ENCODE measurements around the gene CMBL.
"Not testable (repeated sequence)": the region's sequence is repeated elsewhere in the genome, so short reads cannot be mapped to it uniquely, and the experiment has no call there.

The CMBL gene

DNA sequence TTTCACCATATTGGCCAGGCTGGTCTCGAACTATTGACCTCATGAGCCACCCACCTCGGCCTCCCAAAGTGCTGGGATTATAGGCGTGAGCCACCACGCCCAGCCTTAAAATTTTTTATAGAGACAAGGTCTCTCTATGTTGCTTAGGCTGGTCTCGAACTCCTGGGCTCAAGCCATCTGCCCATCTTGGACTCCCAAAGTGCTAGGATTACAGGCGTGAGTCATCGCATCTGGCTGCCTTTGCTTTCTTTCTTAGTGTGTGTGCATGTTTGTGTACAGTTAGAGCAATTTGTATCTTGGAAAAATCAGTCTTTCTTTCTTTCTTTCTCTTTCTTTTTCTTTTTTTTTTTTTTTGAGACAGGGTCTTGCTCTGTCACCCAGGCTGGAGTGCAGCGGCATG lies 22.3 kb downstream of the CMBL start:
- DNase-seq (ENCODE audit: low spot score) = not testable (repeated sequence)

DNA sequence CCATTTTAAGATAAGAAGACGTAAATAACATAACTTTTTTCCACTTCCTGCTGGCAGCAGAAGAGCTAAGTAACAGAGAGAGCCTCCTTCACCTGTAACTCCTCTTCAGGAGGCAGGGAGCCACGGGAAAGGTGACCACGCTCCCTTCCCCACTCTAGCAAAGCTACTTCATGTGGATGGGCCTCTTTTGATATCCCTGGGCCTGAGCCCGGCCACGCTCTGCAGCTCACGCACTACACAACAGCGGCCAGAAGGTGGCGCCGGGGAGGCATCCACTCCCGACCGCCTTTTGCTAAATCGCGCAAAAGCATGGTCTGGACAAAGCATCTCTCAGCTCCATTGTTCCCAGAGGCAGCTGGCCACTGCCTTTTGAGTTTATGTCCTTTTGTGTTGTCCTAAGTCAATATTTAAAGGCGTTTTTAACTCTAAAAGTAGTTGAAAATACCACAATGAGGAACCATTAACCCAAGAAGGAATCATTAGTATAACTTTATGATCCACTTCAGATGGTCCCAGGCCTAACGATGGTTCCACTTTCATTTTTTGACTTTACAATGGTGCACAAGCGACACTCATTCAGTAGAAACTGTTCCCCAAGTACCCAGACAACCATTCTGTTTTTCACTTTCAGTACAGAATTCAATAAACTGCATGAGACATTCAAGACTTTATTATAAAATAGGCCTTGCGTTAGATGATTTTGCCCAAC lies 23.6 kb downstream of the CMBL start:
- peak; percentile 74 for DNase-seq (ENCODE audit: low spot score)

DNA sequence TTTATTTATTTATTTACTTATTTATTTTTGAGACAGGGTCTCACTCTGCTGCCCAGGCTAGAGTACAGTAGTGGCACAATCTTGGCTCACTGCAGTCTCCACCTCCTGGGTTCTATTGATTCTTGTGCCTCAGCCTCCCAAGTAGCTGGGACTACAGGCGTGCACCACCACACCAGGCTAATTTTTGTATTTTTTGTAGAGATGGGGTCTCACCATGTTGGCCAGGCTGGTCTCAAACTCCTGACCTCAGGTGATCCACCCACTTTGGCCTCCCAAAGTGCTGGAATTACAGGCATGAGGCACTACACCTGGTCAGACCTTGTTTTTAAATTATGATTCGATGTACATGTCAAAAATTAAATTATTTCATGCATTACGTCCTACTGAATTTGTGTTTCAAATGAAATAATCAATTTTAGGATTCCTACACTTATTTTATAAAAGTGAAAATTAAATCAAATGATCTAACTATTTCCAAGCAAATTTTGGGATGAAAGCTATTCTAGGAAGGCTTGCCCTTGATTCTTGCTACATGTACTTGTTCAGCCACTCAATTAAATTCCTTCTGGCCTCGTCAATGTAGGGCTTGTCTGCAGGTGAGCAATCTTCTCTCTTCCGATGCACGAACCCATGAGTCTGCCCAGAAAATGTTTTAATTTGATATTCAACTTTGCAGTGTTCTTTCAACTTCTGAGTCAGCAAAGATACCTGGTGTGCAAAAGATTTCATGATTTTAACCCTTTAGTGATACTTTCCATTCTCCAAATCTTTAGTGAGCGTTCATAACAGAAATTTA lies 27.6 kb downstream of the CMBL start:
- DNase-seq (ENCODE audit: low spot score) = no peak

DNA sequence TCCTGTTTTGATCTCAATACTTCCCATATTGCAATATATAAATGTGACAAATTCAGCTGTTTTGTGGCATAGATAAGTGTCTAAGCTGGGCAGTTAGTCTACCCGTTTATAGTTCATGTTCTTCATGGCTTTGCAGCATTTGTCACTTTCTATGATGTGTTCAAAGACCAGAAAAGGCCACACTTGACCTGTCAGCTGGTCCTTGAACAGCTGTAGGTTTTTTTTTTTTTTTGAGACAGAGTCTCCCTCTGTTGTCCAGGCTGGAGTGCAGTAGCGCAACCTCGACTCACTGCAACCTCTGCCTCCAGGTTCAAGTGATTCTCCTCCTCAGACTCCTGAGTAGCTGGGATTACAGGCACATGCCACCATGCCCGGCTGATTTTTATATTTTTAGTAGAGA lies 28.4 kb downstream of the CMBL start:
- DNase-seq (ENCODE audit: low spot score) = no peak

DNA sequence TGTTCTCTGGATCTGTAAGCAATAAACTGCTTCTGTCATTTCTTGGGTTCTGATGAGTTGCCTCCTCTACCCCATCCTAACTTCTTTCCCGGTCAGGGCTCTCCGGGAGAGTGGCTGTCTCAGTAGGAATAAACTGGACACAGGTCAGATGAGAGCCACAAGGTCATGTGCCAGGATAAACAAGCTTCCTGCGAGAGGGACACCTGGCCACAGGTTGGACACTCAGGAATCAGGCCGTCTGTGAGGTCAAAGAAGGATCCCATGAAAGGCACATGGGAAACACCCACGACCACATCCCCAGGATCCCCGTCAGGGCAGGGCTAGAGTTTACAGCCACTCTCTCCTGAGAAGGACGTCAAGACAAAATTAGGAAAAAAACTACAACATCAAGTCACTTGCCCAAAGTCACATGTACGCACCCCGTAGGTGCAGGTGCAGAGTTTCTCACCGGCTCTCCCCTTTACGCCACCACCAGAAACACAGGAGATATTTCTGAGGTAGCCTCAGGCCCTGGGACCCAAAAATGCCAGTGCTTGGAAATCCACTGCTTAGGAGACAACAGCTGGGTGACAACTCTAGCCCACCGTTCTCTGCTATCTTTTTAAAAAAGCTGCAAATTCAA lies 28.9 kb downstream of the CMBL start:
- DNase-seq (ENCODE audit: low spot score) = no peak

DNA sequence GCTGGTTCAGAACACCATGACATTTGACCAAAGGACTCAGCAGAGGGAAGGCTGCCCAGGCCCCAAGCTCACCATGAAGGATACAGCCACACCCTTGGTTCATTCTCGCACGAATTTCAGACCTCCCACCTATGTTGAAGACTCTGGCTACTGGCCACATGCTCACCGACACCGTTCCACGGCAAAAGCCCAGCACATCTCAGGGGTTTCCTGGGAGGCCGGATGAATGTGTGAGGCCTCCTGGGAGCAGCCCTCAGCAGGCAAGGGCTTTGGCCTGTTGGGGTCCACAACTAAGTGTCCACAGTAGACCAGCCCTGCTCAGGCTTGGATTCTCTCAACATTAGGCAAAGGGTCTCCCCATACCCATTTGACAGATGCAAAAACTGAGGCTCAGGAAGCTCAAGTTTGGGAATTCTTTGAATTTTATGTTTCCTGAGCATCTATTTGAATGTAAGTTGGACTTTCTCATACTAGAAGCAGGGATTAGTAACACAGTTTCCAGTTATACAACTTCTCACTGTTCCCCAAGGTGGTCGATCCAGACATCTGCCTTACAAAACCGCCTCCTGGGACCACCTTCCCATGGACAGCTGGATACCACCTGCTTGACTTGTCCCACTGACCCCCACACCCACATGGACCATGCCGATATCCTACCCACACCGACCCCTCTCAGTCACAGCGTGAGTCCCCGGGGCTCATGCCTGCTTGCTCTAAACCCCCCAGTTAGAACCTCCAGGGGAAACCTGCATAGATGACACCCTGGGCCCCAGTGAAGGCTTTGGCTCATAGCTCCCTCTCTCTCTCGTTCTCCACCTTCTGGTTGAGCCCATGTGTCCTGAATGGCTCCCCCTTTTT lies 29.7 kb downstream of the CMBL start:
- DNase-seq (ENCODE audit: low spot score) = no peak

DNA sequence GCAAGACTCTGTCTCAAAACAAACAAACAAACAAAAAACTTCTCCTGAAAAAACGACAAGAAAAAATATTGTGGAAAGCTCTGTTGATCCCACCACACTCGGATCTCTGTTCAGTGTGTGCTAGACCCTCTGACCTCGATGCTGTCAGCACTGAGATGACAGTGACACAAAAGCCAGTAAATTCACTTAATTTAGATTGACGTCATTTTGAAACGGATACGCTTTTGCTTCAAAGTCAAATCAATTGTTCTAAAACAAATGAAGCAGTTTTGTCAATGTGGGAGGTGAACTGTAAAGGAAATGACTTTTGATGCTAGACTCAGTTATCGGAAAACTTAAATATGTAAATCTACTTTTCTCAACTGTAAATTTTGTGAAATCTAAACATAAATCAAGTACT lies 31.0 kb downstream of the CMBL start:
- no peak for DNase-seq (ENCODE audit: low spot score)

DNA sequence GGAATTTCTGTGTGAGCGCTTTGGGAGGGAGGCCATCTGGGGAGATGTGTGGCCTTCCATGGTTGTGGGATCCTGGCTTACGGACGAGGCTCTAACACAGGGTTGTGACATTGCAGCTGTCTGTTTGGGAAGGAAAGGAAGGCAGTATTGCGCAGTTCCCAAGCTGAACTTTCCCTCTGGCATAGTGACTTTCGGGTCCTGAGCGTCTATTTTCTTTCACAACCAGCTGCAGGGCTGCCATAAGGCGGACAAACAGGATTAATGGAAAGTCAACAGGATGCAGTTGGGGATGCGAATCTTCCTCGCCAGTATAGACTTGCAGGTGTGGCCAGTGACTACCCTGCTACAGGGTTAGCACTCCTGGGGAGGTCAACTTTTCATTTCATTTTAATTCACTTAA lies 31.7 kb downstream of the CMBL start:
- no peak for DNase-seq (ENCODE audit: low spot score)

DNA sequence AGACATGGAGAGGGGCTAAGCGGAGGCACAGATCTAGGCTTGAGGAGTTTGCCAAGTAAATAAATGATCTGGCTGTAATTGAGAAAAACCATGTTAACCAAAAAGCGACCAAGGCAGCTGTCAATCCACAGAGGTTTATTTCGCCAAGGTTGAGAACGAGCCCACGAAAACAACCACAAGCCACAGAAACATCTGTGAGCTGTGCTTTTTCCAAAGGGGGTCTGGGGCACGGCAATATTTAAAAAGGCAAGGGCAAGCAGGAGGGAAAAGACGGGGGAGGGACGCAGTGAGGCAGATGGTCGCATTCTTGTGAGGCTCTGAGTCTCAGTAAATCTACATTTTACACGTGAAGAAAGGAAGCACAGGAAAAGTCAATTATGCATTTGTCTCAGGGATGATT lies 32.2 kb downstream of the CMBL start:
- DNase-seq (ENCODE audit: low spot score) = no peak

DNA sequence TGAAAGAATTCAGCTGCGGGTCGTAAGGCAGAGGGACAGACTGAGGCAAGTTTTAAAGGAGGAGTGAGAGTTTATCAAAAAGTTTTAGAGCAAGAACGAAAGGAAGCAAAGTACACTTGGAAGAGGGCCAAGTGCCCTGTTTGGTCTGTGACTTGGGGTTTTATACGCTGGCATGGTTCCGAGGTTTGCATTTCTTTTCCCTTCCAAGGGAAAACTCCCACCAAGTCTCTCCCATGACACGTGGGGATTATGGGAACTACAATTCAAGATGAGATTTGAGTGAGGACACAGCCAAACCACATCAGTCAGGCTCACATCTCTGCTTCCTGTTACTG lies 34.9 kb downstream of the CMBL start:
- DNase-seq (ENCODE audit: low spot score) = not testable (repeated sequence)

DNA sequence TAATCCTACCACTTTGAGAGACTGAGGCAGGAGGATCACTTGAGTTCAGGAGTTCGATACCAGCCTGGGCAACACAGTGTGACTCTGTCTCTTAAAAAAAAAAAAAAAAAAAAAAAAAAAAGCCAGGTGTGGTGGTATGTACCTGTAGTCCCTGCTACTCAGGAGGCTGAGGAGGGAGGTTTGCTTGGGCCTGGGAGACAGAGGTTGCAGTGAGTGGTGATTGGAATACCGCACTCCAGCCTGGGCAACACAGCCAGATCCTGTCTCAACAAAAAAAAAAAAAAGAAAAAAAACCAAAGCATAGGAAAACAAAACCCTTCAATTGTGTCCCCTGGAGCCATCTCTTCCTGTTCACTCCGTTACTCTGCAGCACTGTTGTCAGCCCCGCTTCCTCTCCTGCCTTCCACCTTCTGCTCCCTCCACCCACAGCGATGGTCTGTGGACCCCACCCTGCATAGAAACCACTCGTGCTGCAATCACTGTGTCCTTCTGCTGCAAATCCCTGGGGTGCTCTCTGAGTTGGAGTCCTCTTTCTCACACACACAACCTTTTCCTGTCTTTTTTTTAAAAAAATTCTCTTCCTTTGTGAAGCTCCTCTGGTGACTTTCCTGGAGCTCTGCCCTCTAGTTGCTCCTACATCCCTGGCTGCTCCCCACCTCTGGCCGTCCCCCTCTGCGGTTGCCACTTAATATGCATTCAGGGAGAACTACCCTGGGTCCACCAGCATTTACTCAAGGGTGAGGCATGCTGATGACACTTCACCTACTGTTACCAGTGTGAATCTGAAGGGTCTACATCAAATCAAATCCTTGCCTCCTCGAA lies 35.4 kb downstream of the CMBL start:
- DNase-seq (ENCODE audit: low spot score) = no peak

DNA sequence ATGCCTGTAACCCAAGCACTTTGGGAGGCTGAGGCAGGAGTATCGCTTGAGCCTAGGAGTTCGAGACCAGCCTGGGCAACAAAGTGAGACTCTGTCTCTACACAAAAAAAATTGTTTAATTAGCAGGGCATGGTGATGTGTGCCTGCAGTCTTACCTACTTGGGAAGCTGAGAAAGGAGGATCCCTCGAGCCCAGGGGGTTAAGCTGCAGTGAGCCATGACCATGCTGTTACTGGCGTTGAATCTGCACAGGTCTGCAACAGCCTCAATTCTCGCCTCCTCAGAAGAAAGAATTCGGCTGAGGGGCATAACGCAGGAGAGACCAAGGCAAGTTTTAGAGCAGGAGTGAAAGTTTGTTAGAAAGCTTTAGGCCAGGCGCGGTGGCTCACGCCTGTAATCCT lies 39.6 kb downstream of the CMBL start:
- DNase-seq (ENCODE audit: low spot score) = no peak

DNA sequence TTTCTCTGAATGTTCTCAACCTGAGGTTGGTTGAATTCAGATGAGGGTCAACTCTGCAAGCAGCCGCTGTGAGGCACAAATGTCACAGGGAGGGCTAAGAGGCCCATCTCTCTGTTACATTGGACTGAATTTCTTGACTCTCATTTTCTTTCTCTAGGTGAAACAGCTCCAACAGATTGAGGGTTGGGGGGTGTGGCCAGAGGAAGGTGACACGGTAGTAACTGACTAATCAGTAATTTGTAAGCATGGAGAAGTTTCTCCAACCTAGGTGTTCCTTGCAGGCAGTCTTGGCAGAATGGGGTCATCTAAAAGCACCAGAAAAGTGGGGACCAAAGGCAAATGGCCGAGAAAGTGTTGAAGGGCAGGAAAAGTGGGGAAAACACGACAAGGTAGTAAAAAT lies 40.9 kb downstream of the CMBL start:
- DNase-seq (ENCODE audit: low spot score) = no peak

DNA sequence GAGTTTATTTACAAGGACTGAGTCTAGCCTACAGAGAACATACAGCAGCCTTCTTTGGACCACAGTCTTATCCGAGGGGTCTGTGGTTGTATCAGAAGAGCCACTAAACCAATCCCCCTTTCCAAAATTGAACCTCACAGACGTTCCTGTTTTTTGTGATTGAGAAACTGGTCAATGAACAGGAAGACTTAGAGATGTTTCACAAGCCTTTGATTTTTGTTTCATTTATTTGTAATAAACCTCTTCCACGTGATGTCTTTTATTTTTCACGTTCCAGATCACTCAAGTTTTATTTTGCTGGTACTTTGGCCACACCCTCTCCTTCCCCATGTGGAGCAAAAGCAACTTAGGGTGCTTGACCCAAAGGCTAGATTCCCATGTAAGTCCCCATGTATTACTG lies 41.6 kb downstream of the CMBL start:
- no peak for DNase-seq (ENCODE audit: low spot score)

DNA sequence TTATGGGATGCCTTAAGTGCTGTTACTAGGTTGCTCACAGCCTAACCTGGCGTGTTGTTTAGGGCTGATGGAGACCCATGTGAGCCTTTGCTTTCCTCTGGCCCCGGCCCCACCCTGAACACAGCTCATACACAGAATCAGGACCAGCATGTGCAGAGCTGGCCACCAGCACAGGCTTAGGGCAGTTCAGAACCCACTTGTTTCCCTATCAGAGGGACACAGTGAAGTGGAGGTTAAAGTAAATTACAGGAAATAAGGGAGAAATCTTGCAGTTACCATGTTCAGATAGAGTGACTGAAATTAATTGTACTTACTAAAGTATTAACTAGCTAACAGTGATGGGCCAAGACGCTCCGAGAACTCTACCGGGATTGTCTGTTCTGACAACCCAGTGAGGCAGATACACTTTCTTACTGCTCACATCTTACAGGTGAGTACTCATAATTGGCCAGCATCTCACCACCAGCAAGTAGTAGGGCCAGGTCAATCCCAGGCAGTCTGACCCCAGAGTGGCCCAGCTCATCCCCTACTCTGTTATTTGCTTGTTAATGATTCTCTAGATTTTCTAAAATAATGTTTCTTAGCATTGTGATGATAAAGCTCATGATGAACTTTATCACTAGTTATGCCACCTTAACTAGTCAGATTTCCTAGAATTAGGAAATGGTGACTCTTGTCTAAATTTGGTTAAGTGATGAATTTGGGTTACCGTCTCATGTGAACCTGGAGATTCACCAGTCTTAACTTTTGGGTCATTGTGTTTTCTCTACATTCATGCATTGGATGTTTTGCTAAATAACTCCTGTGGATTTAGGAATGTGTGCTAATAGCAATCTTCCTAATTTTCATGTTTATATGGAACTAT lies 42.2 kb downstream of the CMBL start:
- DNase-seq (ENCODE audit: low spot score) = no peak

DNA sequence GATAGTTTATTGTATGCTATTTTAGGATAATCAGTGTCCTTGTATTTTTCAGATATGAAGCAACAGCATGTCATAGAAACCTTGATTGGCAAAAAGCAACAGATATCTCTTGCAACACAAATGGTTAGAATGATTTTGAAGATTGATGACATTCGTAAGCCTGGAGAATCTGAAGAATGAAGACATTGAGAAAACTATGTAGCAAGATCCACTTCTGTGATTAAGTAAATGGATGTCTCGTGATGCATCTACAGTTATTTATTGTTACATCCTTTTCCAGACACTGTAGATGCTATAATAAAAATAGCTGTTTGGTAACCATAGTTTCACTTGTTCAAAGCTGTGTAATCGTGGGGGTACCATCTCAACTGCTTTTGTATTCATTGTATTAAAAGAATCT lies 43.1 kb downstream of the CMBL start:
- no peak for DNase-seq (ENCODE audit: low spot score)

DNA sequence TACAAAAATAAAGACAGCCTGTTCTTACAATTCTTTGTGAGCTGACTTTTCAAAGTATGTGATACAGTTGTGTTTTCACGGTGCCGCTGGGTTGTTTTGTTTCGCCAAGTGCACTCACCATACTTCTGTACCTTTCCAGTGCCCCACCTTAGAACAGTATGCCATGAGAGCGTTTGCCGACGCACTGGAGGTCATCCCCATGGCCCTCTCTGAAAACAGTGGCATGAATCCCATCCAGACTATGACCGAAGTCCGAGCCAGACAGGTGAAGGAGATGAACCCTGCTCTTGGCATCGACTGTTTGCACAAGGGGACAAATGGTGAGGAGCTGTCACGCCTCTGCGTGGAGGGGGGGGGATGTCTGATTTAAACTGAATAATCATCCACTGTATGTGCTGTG lies 44.7 kb downstream of the CMBL start:
- DNase-seq (ENCODE audit: low spot score) = no peak

DNA sequence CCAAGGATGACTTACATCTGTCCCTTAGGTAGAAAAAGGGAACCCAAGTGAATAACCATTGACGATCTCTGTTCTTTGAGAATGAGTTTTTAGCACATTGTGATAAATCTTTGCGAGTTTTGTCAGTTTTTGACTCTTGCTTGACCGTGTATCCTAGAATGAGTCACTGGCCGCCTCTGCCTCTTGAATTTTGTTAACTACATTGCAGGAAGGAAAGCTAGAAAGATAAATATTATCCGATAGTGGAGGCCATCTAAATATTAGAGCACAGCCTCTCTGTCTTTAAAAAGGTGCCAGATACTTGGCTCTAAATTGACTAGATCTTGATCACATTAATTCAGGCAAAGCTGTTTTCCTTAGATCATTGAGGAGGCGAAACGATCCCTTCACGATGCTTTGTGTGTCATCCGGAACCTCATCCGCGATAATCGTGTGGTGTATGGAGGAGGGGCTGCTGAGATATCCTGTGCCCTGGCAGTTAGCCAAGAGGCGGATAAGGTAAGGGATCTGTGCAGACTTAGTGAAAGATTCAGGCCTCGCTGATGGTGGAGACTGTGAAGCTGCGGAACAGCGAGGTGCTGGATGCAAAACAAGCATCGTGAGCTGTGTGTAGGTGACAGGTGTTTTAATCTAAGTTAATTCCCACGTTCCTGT lies 45.5 kb downstream of the CMBL start:
- DNase-seq (ENCODE audit: low spot score) = no peak

DNA sequence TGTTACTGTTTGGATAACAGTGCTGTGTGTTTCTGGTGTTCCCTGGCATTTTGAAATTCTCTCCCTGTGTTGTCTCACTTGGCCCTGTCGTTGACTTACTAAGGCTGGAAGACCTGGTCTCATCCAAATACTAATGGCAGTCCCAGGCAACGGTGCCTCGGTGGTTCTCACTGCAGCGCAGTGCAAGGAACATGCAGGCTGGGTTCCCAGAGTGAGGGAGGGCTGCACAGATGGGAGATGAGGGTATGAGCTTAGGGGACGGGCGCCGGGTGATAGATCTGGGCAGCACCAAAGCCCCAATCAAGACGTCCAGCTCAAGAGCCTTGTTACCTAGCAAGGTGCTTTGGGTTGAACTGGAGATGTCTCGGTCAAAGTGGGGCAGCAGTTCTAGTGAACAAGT lies 46.6 kb downstream of the CMBL start:
- no peak for DNase-seq (ENCODE audit: low spot score)

DNA sequence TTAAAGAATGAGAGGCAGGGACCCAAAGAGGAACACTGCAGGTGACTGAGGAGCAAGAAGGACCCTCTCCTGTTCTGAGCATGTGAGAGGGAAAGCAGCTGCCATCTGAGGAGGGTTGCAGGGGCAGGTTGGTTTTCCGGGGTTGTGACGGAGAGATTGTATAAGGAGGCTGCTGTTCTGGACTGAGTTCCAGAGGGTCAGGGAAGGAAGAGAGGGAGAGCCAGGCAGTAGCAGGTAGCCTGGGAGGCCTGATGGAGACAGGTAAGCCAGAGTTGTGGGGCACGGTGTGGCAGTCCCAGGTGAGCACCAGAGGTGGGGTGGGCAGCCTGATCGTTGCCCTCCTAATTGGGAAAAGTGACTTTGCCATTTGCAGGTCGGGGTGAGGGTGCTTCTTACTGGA lies 47.8 kb downstream of the CMBL start:
- DNase-seq (ENCODE audit: low spot score) = no peak

Data from HuH-7.5 (cell line).